ENCODE data around the gene SPIN2A.

DNA sequence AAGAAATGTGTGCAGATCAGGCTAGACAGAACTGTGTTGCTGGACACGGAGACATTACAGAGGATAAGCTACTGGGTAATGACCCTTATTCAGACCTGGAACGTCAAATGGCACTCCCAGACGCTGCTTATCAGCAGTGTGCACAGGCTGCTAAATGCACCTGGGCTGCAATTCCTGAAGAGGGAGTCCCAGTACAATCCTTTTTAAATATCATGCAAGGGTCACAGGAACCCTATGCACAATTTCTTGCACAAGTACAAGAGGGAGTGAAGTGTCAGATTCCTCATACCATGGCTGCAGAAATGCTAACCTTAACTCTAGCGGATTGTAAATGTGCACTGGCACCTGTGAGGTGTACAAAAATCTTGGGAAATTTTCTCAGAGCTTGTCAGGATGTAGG, 32.8 kb downstream of the SPIN2A start:
- TF ChIP-seq, protein P1, sequence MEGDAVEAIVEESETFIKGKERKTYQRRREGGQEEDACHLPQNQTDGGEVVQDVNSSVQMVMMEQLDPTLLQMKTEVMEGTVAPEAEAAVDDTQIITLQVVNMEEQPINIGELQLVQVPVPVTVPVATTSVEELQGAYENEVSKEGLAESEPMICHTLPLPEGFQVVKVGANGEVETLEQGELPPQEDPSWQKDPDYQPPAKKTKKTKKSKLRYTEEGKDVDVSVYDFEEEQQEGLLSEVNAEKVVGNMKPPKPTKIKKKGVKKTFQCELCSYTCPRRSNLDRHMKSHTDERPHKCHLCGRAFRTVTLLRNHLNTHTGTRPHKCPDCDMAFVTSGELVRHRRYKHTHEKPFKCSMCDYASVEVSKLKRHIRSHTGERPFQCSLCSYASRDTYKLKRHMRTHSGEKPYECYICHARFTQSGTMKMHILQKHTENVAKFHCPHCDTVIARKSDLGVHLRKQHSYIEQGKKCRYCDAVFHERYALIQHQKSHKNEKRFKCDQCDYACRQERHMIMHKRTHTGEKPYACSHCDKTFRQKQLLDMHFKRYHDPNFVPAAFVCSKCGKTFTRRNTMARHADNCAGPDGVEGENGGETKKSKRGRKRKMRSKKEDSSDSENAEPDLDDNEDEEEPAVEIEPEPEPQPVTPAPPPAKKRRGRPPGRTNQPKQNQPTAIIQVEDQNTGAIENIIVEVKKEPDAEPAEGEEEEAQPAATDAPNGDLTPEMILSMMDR (IDR thresholded peaks at IDR 0.05) = no peak
- no peak for TF ChIP-seq POLR2A (IDR thresholded peaks at IDR 0.05)
